Skin epidermis (tissue), 12 donors: ENCODE measurements around the gene ALOX5AP.

ENCODE experiments used
- H3K27ac ChIP-seq, 21 experiments: fragments of 200-600 bp; sonication (generic) in 11 of 21; one replicate each; pipeline ENCODE4 v1.5.0; 2020; ENCODE audit warnings: mild to moderate bottlenecking in 3 of 21, inconsistent platforms in 2 of 21, moderate library complexity in 2 of 21
- H3K4me3 ChIP-seq, 7 experiments: fragments of 200-600 bp; sonication (generic) in 2 of 7; one replicate each; pipeline ENCODE4 v1.5.0; 2020; ENCODE audit warnings: inconsistent platforms in 2 of 7, mild to moderate bottlenecking in 2 of 7, moderate library complexity in 1 of 7

ALOX5AP gene

GRCh38 chr13:30806784-30807183 is 71.4 kb downstream of the ALOX5AP start:
- H3K4me3 ChIP-seq, result no peak overlapping the region
- peak overlapping the region in 5 of 21 experiments; percentile 8 to 69 (median 17) for H3K27ac ChIP-seq

DNA sequence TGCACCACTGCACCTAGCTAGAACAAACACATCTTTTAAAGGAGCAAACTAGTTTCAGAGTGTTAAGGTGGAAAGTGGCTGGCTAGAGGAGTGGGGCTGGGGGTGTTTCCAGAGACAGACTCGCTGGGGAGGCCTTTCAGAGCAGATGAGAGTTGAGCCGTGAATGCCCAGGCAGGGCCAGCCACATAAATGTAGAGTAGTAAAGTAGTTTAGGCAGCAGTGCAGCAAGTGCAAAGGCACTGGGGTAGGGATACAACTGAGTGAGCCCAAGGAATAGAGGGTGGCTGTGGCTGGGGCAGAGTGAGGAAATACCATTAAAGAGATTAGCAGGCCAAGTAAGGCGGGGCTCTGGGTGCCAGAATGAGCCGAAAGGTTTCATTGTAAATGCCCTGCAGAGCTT is 72.0 kb downstream of the ALOX5AP start:
- H3K4me3 ChIP-seq, result no peak overlapping the region
- peak overlapping the region in 5 of 21 experiments; percentile 6 to 65 (median 26) for H3K27ac ChIP-seq

DNA sequence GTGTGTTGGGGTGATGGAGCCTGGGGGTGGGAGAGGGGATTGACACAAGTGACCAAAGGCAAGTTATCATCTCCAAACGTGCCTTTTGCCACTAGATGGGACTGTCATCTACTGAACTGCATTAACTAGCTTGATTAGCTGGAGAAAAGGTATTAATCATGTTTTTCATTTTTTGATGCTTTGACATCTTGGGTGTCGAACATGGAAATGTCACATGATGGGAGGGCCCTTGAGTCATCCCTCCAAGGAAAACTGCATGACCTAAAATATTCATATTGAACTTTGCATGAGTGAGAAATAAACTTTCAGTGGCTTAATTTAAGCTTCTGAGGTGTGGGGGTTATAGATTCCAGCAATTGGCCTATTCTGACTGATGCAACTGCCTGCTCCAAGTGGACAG is 73.3 kb downstream of the ALOX5AP start:
- Histone ChIP-seq H3K27ac (no peak overlapping the region), H3K4me3 (no peak overlapping the region)

GRCh38 chr13:30809787-30810186 is 74.4 kb downstream of the ALOX5AP start:
- H3K27ac ChIP-seq, result peak overlapping the region in 2 of 21 experiments; percentile 4 to 7
- no peak overlapping the region for H3K4me3 ChIP-seq

GRCh38 chr13:30810261-30810701 is 74.9 kb downstream of the ALOX5AP start:
- H3K27ac ChIP-seq, result peak overlapping the region in 2 of 21 experiments; percentile 4 to 7
- H3K4me3 ChIP-seq, result no peak overlapping the region

GRCh38 chr13:30810801-30811200 is 75.5 kb downstream of the ALOX5AP start:
- Histone ChIP-seq H3K4me3 (no peak overlapping the region), H3K27ac (peak overlapping the region in 1 of 21 experiments; percentile 7)
